CD4-positive, alpha-beta T cell treated with Interferon gamma for 1 hour (primary cell): ENCODE data around the gene AGPAT4.
"Not testable (repeated sequence)": the region's sequence is repeated elsewhere in the genome, so short reads cannot be mapped to it uniquely, and the experiment has no call there.

Experiments
- DNase-seq: peaks from one replicate; pipeline ENCODE4 v3.0.0-alpha.2; 2020

AGPAT4 gene

DNA sequence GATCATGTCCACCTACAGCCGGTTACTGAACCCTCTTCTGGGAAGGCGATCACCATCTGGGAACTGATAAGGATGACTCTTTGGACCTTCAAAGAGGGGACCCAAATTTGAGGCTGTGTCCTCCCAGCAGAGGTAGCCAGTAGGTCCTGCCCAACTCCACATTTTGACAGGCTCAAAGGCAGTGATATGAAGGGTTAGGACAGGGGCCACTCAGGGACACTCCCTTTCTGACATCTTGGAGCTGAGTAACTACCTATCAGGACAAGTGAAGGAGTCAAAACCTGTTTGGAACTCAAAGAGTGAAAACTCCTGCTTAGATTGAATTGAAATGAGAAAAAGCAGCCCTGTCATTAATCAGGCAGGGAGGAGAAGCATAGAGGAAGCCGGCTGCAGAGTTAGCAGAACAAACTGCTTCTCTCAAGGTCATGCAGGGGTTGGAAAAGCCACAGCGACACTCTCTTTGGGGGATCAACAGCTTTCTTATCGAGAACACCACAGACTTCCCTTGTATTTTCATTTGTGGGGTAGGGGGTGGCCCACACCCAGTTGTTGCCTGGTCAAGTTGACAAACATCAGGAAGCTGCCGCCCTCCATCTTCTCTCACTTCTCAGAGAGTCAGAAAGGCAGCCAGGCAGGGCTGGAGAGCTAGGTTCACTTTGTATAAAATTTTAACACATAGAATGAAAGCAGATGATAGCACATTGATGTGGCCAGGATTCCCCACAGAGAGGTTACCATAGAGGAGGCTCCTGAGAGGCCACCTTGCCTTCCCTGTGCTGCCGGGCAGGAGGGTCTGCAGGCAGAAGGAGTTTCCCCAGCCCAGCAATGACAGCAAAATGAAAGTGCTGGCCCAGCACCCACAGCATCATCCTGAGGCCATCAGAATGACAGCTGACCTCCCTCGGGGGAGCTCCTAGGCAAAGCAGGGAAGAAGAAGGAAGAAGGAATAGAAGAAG is 47.6 kb downstream of the AGPAT4 start:
- DNase-seq = peak; percentile 38

DNA sequence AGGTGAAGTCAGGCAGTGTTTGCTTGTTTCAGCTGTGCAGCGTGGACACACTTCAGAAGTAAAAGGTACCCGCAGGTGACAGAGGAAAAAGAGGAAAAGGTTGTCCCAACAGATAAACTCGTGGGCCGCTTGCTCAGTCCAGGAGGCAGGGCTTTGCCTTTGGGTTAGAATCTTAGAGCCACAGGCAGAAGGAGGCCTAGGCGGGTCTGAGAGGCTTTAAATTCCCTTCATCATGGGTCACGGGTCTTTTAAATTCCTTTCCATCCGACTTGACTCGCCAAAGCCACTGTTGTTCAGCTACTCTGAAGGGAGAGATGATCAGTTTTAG is 48.2 kb downstream of the AGPAT4 start:
- DNase-seq = no peak

DNA sequence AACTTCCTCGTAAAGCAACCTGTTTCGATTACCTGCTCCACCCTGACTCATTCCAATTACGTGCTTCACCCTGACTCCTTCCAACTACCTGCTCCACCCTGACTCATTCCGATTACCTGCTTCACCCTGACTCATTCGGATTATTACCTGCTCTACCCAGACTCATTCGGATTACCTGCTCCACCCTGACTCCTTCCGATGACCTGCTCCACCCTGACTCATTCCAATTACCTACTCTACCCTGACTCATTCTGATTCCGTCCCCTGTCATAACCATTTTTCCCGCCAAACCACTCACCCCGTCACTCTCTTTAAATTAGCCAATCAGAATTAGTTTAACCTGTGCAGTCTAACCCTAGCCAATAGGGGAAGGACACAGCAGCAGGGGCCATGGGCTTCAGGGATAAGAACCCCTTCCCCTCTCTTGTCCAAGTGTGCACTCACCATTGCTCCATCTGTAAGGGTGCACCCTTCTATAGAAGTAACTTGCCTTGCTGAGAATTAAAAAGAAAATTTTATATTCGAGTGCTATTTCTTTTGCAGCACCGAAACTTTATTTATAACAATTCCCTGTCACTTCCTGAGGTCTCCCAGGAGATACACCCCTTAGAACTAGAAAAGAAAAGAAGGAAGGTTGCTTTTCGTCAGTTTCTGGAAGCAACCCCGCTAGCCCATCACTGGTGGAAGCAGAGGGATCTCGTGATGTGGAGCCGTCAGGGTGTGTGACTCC is 48.7 kb downstream of the AGPAT4 start:
- DNase-seq = not testable (repeated sequence)

DNA sequence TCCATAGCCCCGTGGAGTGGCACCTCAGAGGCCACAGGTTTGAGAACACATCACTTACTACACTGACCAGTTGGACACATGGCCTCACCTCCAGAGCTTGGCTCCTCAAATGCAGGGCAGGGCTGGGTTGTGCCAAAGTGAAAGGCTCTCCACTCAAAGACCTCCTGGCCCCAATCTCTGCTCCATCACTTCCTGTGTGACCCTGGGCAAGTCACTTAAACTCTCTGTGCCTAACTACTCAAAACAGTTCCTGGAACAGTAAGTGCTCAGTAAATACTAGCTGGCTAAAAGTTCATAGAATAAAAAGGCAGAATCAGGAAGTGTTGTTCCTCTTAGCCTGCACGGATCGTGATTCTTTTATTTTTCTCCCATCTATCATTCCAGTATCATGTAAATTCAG is 50.2 kb downstream of the AGPAT4 start:
- no peak for DNase-seq

DNA sequence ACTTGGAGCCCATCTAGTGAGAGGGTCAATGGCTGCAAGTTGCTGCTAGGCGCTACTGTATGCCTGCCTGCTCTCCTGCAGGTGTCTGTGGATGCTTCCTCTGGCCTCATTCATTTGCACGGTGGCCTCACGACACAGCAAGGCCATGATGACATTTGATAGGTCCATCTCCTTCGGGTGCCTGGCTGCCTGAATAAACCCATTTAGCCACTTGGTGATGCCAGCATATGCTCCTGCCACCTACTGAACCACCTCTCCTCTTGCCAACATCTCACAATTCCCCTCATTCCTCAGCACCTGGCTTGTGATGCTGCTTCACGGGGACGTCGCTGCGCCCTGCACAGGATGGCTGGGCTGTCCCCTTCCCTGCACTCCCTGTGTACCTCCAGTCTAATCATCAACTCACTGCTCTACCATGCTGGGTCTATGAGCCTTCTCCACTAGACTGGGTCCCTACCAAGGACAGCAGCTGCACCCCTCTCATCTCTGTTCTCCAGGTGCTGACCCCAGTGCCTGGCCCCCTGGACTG is 51.1 kb downstream of the AGPAT4 start:
- DNase-seq = no peak

DNA sequence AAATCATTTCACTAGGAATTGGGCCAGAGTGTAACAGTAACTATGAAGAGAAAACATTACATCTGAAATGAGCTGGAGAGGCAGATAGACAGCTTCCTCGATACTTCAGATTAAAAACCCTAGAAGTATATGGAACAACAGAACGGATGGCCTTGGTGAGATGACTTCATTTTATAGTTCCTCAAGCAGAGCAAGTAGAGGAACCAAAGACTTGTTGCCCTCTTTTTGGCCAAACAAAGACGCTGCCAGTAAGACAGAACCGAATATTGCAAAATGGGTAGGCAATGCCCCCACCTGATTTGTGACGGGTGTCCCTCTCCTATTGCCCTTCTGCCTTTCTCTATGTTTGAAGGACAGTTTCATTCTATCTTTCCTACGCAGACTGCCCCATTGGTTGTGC is 53.5 kb downstream of the AGPAT4 start:
- DNase-seq = no peak

DNA sequence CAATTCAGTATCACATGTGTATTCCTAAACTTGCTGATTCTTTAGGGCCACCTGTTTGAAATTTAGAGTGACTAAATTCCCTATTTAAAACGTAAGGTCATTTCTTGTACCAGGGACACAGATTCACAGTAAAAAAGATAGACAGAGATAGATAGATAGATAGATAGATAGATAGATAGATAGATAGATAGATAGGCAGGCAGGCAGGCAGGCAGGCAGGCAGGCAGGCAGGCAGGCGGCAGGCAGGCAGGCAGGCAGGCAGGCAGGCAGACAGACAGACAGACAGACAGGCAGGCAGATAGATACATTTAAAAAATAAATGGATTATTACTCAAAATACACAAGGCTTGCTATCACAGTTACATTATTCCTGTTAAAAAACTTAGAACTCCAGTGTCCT is 54.2 kb downstream of the AGPAT4 start:
- no peak for DNase-seq

DNA sequence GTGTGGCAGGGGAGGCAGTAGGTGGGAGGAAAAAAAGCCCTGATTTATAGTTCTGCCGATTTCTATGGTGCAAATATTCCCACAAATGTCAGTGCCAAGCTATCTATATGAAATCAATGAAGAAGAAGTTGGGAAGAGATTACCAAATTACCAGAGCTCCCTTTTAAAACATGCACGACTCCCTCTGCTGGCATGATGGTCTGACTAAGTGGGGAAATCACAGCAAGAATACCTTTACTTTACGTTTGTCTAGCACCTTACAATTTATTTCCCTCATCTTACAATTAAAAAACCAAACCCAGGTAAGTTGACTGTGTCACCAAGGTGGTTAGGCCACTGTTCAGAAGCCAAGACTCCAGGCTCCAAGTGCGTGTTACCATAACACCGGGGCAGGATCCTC is 55.6 kb downstream of the AGPAT4 start:
- no peak for DNase-seq

DNA sequence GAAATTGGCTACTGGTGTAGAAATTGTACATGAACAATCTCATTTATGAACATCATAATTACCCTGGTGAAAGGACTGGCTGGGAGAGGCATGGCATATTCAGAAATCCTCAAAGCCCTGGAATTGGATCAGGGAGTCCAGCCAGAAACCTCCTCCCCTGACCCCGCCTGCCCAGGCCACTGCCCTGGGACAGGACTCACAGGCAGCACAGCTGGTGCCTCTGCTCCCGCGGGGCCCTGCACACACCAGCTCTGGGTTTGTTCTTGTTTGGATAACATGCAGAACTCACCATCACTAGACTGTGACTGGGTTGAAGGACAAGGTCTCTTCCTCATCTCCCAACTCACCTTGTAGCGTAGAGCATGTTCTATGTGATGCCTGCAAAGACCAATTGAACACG is 56.2 kb downstream of the AGPAT4 start:
- no peak for DNase-seq

DNA sequence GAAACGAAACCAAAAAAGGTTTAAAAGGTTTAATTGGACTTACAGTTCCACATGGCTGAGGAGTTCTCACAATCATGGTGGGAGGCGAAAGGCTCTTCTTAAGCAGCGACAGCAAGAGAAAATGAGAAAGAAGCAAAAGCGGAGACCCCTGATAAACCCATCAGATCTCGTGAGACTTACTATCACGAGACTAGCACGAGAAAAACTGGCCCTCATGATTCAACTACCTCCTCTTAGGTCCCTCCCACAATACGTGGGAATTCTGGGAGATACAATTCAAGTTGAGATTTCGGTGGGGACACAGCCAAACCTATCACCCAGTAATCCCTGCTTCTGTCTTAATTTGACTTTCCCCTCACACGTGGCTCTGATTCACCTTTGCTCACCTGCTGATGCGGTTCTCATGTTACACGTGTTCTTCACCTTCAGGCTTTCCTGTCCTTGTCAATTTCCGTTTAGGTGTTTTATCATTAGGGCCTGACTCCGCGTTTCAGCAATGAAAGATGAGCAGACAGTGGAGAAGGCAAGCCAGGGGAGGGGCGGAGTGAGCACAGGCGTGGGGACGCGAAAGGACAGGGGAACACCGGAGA is 57.1 kb downstream of the AGPAT4 start:
- DNase-seq = no peak

DNA sequence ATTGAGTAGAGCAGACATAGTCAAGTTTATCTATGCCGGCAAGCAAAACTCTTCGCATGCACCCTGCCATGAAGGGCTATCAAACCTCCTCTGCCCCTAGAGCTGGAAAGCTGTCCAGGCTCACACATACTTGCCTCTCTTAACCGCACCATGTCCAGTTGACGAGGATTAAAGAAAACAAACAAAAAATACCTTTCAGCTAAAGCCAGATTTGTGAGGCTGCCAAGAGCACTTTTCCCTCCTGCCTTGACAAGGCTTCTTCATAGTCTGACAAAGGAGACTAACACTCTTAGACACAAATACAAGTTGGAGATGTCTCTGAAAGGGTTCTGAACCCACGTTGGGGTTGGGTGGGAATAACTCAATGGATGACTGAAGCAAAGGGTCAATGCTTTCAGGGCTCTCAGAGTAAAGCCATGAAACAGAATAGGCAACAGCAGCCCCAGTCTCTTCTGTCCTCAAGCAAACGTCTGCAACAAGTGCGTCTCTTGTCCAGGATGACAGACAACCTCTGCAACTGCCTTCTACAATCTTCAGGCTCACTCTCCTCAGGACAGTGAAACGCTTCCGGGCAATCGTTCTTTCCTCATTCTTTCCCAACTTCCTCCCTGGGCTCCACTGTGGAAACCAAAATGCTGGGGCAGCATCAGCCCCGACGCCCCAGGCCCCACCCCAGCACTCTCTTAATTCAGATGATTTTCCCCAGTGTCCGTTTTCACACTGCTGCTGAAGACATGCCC is 57.8 kb downstream of the AGPAT4 start:
- DNase-seq = no peak

DNA sequence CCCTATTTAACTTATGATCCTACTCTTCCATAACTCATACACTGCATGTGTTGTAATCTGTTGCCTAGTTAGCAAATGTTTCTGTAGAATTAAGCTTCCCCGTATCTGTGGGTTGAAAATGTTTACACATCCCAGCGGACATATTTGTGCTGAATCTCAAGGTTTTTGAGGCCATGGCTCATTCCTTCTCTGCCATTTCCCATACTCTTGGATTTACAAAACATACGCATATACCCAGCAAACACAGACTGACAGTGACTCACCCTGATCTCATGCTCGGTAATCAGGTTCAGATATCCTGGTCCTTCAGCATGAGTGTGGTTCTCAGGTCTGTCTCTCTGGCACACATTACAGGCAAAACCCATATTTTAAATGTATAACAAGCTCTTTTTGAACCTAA is 58.7 kb downstream of the AGPAT4 start:
- no peak for DNase-seq

DNA sequence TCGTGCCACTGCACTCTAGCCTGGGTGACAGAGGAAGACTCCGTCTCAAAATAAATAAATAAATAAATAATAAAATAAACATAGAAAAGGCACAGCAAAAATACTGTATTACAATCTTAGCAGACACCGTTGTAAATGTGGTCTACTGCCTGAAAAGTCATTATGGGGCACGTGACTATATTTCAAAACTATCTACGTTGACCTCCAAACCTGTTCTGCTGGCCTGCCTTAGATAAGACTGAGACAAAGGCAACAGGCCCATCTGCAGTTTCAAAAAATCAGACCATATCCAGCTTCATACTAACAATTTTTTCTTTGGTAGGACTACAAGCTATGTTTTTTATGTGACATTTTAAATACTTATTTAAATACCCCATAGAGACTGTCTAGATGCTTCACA is 59.1 kb downstream of the AGPAT4 start:
- no peak for DNase-seq

DNA sequence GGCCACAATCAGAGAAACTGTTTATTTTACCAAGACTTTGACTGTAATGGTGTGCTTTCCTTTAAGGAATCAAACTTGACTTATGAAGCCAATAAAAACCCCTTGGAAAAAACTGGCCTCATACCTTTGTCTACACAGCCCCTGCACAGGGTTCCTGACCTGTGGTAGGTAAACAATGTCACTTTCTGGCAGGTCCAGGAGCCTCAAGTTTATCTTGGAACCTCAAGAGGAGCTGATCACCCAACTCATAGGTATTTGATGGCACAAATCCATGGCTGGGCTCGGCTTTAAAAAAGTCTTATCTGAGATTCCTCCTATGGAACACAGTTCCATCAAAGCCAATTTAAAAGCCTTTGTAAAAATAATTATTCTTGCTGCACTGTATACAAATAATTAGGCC is 61.0 kb downstream of the AGPAT4 start:
- no peak for DNase-seq

DNA sequence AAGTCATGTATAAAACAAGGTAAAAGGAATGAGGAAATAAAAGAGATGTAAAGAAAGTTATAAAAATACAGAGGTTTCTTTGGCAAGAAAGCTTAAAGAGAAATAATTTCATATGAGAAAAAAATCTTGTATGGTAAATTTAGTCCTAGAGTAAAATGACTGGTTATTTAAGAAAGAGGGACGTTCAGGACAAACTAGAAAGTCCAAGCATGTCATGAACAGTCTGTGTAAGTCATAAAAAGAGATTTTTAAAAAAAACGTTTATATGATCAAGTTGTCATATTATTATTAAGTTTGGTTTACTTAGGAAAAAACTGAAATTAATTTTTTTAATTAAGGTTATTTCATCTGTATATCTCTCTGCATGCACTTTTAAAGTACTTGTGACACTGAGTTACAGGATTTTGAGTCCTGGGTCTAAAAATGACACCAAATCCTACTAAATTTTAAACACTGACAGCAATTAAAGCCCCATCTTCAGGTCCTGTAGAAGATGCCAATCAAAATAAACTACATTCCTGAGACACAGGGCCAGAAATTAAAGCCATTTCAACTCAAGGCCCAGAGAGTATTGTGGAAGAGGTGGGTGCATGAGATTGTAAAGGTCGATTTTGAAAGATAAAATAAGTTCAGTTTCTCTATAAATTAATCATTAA is 62.4 kb downstream of the AGPAT4 start:
- no peak for DNase-seq

DNA sequence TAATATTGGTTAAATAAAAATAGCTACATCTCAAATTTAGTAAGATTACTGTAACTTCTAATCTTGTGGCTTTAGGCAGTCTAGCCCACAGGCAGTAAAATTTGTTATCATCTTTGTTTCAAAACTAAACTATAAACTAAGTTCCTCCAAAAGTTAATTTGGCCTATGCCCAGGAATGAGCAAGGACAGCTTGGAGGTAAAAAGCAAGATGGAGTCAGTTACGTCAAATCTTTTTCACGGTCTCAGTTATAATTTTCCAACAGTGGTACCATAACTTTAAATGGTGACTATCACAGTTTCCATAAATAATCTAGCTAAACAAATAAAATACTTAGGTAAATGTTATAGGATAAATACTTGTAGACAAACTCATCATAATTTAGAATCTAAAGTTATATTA is 63.0 kb downstream of the AGPAT4 start:
- no peak for DNase-seq

DNA sequence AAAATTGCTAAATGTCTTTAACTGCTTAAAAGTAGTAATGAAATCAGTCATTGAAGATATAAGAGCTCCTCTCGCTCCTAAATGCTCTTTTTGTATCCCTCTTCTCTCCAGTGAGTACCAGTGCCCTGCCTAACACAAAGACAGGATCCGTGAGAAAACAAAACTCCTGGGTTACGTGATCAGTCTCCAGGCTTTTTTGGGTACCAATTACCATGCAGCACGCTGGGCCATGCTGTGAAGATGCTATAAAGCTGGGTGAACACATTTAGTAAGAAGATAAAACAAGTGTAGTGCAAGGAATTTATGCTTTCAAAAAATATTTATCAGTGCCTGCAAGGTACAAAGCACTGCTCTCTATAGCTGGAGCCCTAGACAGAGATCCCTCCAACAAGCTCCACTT is 66.7 kb downstream of the AGPAT4 start:
- no peak for DNase-seq

DNA sequence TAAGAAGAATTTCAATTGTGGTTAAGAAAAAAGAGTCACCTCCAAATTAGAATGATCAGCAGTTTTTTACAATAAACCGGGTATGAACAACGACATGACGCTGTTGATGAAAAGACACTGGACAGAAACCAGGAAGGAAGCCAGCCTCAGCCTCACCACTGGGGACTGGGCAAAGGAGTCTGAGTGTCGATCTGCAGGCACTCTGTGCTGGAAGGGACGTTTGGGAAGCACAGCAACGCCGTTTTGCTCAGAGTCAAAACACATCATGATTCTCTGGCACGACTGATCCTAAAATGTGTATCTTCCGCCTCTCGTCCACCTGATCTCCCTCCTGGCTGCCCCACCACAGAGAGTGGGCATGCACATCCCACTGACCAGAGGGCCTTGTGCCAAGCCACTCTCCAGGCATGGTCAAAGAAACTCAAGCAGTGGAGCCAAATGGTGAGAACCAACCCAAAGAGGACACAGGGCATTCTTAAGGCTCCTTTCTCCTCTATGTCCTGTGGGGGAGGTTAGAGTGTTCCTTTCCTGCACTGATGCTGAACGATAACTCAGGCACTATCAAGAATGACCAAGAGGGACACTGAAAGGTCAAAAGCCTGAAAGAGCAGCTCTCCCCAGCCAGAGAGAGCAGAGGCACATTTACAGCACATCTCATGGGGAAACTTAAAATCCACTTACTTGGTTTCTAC is 68.8 kb downstream of the AGPAT4 start:
- no peak for DNase-seq

DNA sequence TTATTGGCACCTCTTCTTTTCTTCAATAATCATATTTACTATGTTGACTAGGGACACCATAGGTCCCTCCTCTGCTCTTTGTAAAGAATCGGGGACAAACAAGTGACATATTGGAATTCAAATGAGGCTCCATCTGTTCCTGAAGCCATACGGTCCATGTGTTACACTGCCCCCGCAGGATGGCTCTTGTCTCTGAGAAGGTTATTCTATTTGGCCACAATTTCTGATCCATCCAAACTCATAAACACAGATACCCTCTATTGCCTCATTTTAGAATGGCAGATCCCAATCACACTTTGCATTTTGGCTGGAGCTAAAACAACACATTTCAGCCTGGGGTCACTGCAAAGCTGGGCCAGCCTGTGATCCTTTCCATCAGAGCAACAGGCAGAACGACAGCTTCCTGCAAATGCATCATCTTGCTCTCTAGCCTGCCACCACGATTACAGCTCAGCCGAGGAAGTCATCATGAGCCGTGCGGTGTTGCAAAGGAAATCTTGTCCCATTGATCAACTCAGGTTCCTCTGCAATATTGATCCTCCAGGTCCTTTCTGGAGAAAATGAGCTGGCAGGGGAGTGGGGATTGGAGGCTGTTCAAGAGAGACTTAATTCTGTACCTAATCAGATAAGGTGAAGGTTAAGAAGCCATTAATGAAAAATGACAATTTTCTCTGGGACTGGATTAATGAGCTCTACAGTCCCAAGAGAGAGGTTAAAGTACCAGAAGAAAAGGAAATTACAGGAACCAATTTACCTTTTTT is 73.1 kb downstream of the AGPAT4 start:
- DNase-seq = no peak

DNA sequence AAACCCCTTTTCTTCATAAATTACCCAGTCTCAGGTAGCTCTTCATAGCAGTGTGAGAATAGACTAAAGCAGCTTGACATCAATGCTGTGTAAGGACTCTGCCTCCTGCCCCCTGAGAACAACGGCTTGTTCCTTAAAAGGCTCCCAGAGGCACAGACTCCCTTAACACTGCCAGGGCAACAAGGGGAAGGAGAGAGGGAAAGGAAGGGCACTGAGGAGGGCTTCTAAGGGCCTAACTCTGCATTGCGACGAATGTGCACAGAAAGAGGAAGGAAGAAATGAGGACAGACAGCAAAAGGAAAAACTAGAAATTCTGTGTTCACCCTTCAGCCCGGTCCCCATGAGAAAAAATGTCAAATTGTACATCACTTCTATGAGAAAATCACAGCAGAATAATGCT is 74.0 kb downstream of the AGPAT4 start:
- no peak for DNase-seq
